ENCODE data around the gene SOCS1. TPM values are rescaled to one million over a fixed set of nuclear protein-coding genes. Genes with fewer than 3 reads are reported as not detected.

The SOCS1 gene
- polyA plus RNA-seq, 1 of the 3 experiments (the other 2 are of a cell fraction): 8.6 TPM

DNA sequence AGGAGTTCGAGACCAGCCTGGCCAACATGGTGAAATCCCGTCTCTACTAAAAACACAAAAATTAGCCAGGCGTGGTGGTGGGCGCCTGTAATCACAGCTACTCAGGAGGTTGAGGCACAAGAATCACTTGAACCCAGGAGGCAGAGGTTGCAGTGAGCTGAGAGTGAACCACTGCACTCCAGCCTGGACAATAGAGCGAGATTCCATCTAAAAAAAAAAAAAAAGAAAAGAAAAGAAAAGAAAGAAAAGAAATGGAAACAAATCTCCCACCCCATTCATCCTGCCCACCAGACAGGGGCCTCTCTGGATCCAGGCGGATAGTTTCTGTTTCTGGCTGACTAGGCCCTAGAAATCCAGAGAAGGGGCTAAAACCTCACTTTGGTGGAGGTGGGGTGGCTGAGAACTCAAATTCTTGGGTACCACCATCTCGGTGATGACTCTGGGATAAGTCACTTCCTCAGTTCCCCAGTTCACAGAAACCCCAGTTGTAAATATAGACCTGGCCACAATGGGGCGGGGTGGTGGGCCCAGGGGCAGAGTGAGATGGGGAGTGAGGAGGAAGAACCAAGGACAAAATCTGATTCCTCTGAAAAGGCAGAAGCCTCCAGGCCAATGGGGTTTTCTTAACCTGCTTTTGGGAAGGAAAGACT lies 22.2 kb downstream of the SOCS1 start:
- no peak for DNase-seq
- no peak for TF ChIP-seq REST (IDR thresholded peaks at IDR 0.05; ENCODE audit: low read depth, low read length)
- no peak for TF ChIP-seq MEF2A (IDR thresholded peaks at IDR 0.05; ENCODE audit: borderline replicate concordance, low read depth)
- Histone ChIP-seq H3F3A (replicated peaks; ENCODE audit: insufficient read depth) (no peaks in the 10 kb centered on the region), H3K9me2 (no peaks in the 10 kb centered on the region), H3K27ac (ENCODE audit: low read depth in 2 of 2, low read length in 1 of 2) (no peak overlapping the region), H3K4me2 (no peak overlapping the region), H3K27me3 (ENCODE audit: insufficient read depth) (no peaks in the 10 kb centered on the region), H3K36me3 (replicated peaks in 1 of 2; ENCODE audit: control insufficient read depth in 1 of 2, insufficient read depth in 2 of 2, low read length in 1 of 2) (no peaks in the 10 kb centered on the region), H3K4me3 (ENCODE audit: low read depth in 2 of 2, low read length in 1 of 2) (no peak overlapping the region), H3K9ac (no peak overlapping the region), H3K79me2 (ENCODE audit: insufficient read depth) (no peaks in the 10 kb centered on the region), H2AFZ (ENCODE audit: low read depth) (no peak overlapping the region), H4K20me1 (ENCODE audit: insufficient read depth) (no peaks in the 10 kb centered on the region), H3K4me1 (ENCODE audit: control insufficient read depth in 1 of 2, insufficient read depth in 2 of 2, low read depth in 1 of 2, low read length in 1 of 2) (peaks cover 0 to 4% of the 10 kb centered on the region in 2 experiments; a peak in 1 of 4 replicates), H3K9me3 (no peaks in the 10 kb centered on the region)
- POLR2A ChIA-PET: no interaction called here
- WGBS (ENCODE audit: low lambda C conversion rate): 86% methylated on average over 8 of the region's 8 CpGs
- CTCF ChIA-PET: interaction anchor here (1.5 kb wide), 1 partner anchor 21 kb away, joined by 8 read pairs; the partner anchor contains the start of gene SOCS1

DNA sequence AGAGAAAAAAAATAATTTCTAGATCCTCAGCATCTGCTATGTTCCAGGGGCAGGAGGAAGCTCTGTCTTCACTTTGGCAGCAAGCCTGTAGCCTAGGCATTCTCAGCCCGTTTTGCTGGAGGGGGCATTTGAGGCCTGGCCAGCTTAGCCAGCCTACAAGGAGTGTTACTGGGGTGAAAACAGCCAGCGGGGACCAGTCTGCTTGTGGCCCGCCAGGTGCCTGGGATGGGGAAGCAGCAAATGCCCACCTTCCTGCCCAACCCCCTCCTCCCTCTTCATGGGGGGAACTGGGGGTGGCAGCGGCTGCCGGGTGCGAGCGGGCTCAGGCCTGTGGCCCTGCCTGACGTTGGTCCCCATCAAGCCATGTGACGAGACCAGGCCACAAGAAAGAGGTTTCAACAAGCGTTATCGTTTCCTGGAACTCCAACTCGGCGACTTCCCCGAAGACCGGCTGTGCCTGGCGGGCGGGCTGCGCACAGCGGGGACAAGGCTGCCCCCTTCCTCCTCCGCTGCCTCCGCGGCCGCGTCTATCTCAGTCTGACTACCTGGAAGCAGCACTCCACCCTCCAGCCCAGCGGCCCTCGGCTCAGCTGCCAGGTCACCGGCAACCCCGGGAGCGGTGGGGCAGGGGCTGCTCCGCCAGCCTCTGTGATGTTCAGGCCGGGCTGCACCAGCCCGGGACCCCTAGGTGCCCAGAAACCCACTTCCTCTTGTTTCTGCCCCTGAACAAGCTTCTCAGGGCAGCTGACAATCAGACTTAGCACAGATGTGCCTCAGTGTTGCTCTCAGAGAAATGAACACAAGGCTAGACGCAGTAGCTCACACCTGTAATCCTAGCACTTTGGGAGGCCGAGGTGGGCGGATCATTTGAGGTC lies 22.9 kb downstream of the SOCS1 start:
- Histone ChIP-seq H3K9me3 (no peaks in the 10 kb centered on the region), H2AFZ (ENCODE audit: low read depth) (no peak overlapping the region), H3K9ac (no peak overlapping the region), H3K79me2 (ENCODE audit: insufficient read depth) (no peaks in the 10 kb centered on the region), H3K4me2 (no peak overlapping the region), H3K36me3 (replicated peaks in 1 of 2; ENCODE audit: control insufficient read depth in 1 of 2, insufficient read depth in 2 of 2, low read length in 1 of 2) (no peaks in the 10 kb centered on the region), H4K20me1 (ENCODE audit: insufficient read depth) (no peaks in the 10 kb centered on the region), H3K9me2 (no peaks in the 10 kb centered on the region), H3K27me3 (ENCODE audit: insufficient read depth) (no peaks in the 10 kb centered on the region), H3K4me3 (ENCODE audit: low read depth in 2 of 2, low read length in 1 of 2) (no peak overlapping the region), H3F3A (replicated peaks; ENCODE audit: insufficient read depth) (no peaks in the 10 kb centered on the region), H3K4me1 (ENCODE audit: control insufficient read depth in 1 of 2, insufficient read depth in 2 of 2, low read depth in 1 of 2, low read length in 1 of 2) (peaks cover 0 to 4% of the 10 kb centered on the region in 2 experiments; a peak in 1 of 4 replicates), H3K27ac (ENCODE audit: low read depth in 2 of 2, low read length in 1 of 2) (no peak overlapping the region)
- no peak for TF ChIP-seq FOSL2 (IDR thresholded peaks at IDR 0.05; ENCODE audit: borderline replicate concordance, low read depth)
- TF ChIP-seq TAF1 (IDR thresholded peaks at IDR 0.05; ENCODE audit: borderline replicate concordance, low read depth, low read length): no peak
- no peak for TF ChIP-seq PBX3 (IDR thresholded peaks at IDR 0.05)
- no peak for TF ChIP-seq SMC3 (IDR thresholded peaks at IDR 0.05; ENCODE audit: low read depth, low read length)
- TF ChIP-seq MEF2A (IDR thresholded peaks at IDR 0.05; ENCODE audit: borderline replicate concordance, low read depth): no peak
- TF ChIP-seq FOXJ3 (CRISPR knock-in tag; IDR thresholded peaks at IDR 0.05): no peak
- 97% methylated on average over 31 of the region's 35 CpGs for WGBS (ENCODE audit: low lambda C conversion rate)
- ChIA-PET CTCF (interaction anchor here (0.6 to 1.5 kb wide), 2 partner anchors 22 to 24 kb away, joined by 4 to 8 read pairs; partner anchors contain the start of gene SOCS1), POLR2A (no interaction called here)
- DNase-seq: no peak
